GM12891 (cell line): Measurements from ENCODE around the gene RIMKLB.

Source experiments
- POLR2AphosphoS5 ChIP-seq: IDR thresholded peaks from 2 replicates; pipeline ENCODE4 v1.6.1; 2011; ENCODE audit warnings: low read depth, low read length, control low read depth
- POU2F2 ChIP-seq: IDR thresholded peaks from 2 replicates; pipeline ENCODE4 v1.6.1; 2011; ENCODE audit warnings: low read depth, mild to moderate bottlenecking, control low read depth, low read length, moderate library complexity
- TAF1 ChIP-seq: IDR thresholded peaks from 2 replicates; pipeline ENCODE4 v1.6.1; 2011; ENCODE audit warnings: low read depth, low read length, control low read depth

- TF ChIP-seq POU2F2 = no peak
- TF ChIP-seq TAF1 = no peak
- no peak for TF ChIP-seq POLR2AphosphoS5
These were observed 24.6 kb downstream of the RIMKLB start for GRCh38 chr12:8722286-8722800.
